ENCODE measurements around the gene ADAMTS14.
"Not testable (repeated sequence)": the region's sequence is repeated elsewhere in the genome, so short reads cannot be mapped to it uniquely, and the experiment has no call there.

The ADAMTS14 gene

GRCh38 chr10:70656489-70656888, 15.8 kb upstream of the ADAMTS14 start:
- H3K36me3 ChIP-seq (ENCODE audit: insufficient read depth, low read length) = no peaks in the 10 kb centered on the region
- TF ChIP-seq POLR2AphosphoS5 (IDR thresholded peaks at IDR 0.05; ENCODE audit: borderline replicate concordance, low read depth, low read length) (no peak), FOXP2 (optimal IDR thresholded peaks at IDR 0.05; ENCODE audit: control extremely low read depth, extremely low read length, insufficient read depth) (no peak), EZH2 (IDR thresholded peaks at IDR 0.05) (no peak)
- H3K27ac ChIP-seq = no peak overlapping the region
- no peak overlapping the region for H3K4me3 ChIP-seq
- no peak for DNase-seq (ENCODE audit: low read depth, low spot score)
- H3K9ac ChIP-seq (ENCODE audit: insufficient read length) = no peak overlapping the region
- H3K9me3 ChIP-seq (ENCODE audit: low read depth, low read length) = no peaks in the 10 kb centered on the region

- H3K36me3 ChIP-seq (ENCODE audit: insufficient read depth, low read length) = no peaks in the 10 kb centered on the region
- no peak overlapping the region for H3K4me3 ChIP-seq
- no peak for DNase-seq (ENCODE audit: low read depth, low spot score)
- H3K9ac ChIP-seq (ENCODE audit: insufficient read length) = no peak overlapping the region
- H3K27ac ChIP-seq = no peak overlapping the region
- no peaks in the 10 kb centered on the region for H3K9me3 ChIP-seq (ENCODE audit: low read depth, low read length)
- TF ChIP-seq EZH2 (IDR thresholded peaks at IDR 0.05) (no peak), POLR2AphosphoS5 (IDR thresholded peaks at IDR 0.05; ENCODE audit: borderline replicate concordance, low read depth, low read length) (no peak), FOXP2 (optimal IDR thresholded peaks at IDR 0.05; ENCODE audit: control extremely low read depth, extremely low read length, insufficient read depth) (no peak)
These were observed 15.3 kb upstream of the ADAMTS14 start for GRCh38 chr10:70657041-70657440.

DNA sequence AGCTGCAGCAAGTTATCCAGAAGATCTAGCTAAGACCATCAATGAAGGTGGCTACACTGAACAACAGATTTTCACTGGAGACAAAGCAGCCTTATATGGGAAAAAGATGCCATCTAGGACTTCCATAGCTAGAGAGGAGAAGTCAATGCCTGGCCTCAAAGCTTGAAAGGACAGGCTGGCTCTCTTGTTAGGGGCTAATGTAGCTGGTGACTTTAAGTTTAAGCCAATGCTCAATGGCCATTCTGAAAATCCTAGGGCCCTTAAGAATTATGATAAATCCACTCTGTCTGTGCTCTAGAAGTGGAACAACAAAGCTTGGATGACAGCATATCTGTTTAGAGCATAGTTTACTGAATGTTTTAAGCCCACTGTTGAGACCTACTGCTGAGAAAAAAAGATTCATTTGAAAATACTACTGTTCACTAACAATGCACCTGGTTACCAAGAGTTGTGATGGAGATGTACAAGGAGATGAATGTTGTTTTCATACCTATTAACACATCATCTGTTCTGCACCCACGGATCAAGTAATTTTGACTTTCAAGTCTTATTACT, 13.6 kb upstream of the ADAMTS14 start:
- no peaks in the 10 kb centered on the region for H3K36me3 ChIP-seq (ENCODE audit: insufficient read depth, low read length)
- H3K9me3 ChIP-seq (ENCODE audit: low read depth, low read length) = no peaks in the 10 kb centered on the region
- H3K9ac ChIP-seq (ENCODE audit: insufficient read length) = no peak overlapping the region
- no peak for TF ChIP-seq FOXP2 (optimal IDR thresholded peaks at IDR 0.05; ENCODE audit: control extremely low read depth, extremely low read length, insufficient read depth)
- TF ChIP-seq POLR2AphosphoS5 (IDR thresholded peaks at IDR 0.05; ENCODE audit: borderline replicate concordance, low read depth, low read length) = no peak
- no peak for TF ChIP-seq EZH2 (IDR thresholded peaks at IDR 0.05)
- H3K4me3 ChIP-seq = no peak overlapping the region
- H3K27ac ChIP-seq = no peak overlapping the region
- DNase-seq (ENCODE audit: low read depth, low spot score) = no peak

DNA sequence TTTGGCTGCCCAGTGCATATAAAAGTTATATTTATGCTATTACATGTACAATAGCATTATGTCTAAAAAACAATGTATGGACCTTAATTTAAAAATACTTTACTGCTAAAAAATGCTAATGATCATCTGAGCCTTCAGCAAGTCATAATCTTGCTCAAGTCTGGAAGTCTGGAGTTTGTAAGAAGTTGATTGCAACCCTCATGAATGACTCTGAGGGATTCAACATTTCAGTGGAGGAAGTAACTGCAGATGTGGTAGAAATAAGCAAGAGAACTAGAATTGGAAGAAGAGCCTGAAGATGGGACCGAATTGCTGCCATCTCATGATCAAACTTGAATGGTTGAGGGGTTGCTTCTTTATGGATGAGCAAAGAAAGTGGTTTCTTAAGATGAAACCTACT, 13.0 kb upstream of the ADAMTS14 start:
- H3K9me3 ChIP-seq (ENCODE audit: low read depth, low read length) = no peaks in the 10 kb centered on the region
- TF ChIP-seq POLR2AphosphoS5 (IDR thresholded peaks at IDR 0.05; ENCODE audit: borderline replicate concordance, low read depth, low read length) (no peak), EZH2 (IDR thresholded peaks at IDR 0.05) (no peak), FOXP2 (optimal IDR thresholded peaks at IDR 0.05; ENCODE audit: control extremely low read depth, extremely low read length, insufficient read depth) (no peak)
- H3K4me3 ChIP-seq = no peak overlapping the region
- no peak overlapping the region for H3K27ac ChIP-seq
- DNase-seq (ENCODE audit: low read depth, low spot score) = no peak
- no peak overlapping the region for H3K9ac ChIP-seq (ENCODE audit: insufficient read length)
- H3K36me3 ChIP-seq (ENCODE audit: insufficient read depth, low read length) = no peaks in the 10 kb centered on the region

DNA sequence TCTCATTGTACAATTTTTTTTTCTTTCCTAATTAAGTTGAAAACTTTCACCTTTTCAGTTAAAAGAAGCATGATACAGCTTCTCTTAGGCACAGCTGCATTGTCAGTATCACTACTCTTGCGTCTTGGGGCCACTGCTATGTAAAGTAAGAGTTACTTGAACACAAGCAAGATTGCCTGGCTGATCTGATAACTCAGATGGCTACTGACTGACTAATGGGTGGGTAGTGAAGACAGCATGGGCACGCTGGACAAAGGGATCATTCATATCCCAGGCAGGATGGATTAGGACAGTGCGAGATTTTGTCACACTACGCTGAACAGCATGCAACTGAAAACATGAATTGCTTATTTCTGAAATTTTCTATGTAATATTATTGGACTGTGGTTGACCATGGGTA, 11.6 kb upstream of the ADAMTS14 start:
- TF ChIP-seq POLR2AphosphoS5 (IDR thresholded peaks at IDR 0.05; ENCODE audit: borderline replicate concordance, low read depth, low read length) = no peak
- no peak for TF ChIP-seq EZH2 (IDR thresholded peaks at IDR 0.05)
- no peak for TF ChIP-seq FOXP2 (optimal IDR thresholded peaks at IDR 0.05; ENCODE audit: control extremely low read depth, extremely low read length, insufficient read depth)

GRCh38 chr10:70661623-70662361, 10.5 kb upstream of the ADAMTS14 start:
- Histone ChIP-seq H3K9me3 (ENCODE audit: low read depth, low read length) (no peaks in the 10 kb centered on the region), H3K27ac (no peak overlapping the region), H3K9ac (ENCODE audit: insufficient read length) (no peak overlapping the region), H3K36me3 (ENCODE audit: insufficient read depth, low read length) (no peaks in the 10 kb centered on the region), H3K4me3 (no peak overlapping the region)
- DNase-seq (ENCODE audit: low read depth, low spot score) = no peak
- TF ChIP-seq POLR2AphosphoS5 (IDR thresholded peaks at IDR 0.05; ENCODE audit: borderline replicate concordance, low read depth, low read length) (no peak), FOXP2 (optimal IDR thresholded peaks at IDR 0.05; ENCODE audit: control extremely low read depth, extremely low read length, insufficient read depth) (no peak), EZH2 (IDR thresholded peaks at IDR 0.05) (no peak)

More for the DNA sequence above, 11.6 kb upstream of the ADAMTS14 start:
- Histone ChIP-seq H3K4me3 (no peak overlapping the region), H3K27ac (no peak overlapping the region), H3K36me3 (ENCODE audit: insufficient read depth, low read length) (no peaks in the 10 kb centered on the region), H3K9me3 (ENCODE audit: low read depth, low read length) (no peaks in the 10 kb centered on the region), H3K9ac (ENCODE audit: insufficient read length) (no peak overlapping the region)
- no peak for DNase-seq (ENCODE audit: low read depth, low spot score)

GRCh38 chr10:70662362-70663220, 9.7 kb upstream of the ADAMTS14 start:
- Histone ChIP-seq H3K27ac (no peak overlapping the region), H3K36me3 (ENCODE audit: insufficient read depth, low read length) (no peaks in the 10 kb centered on the region), H3K9me3 (ENCODE audit: low read depth, low read length) (no peaks in the 10 kb centered on the region), H3K9ac (ENCODE audit: insufficient read length) (no peak overlapping the region), H3K4me3 (no peak overlapping the region)
- TF ChIP-seq FOXP2 (optimal IDR thresholded peaks at IDR 0.05; ENCODE audit: control extremely low read depth, extremely low read length, insufficient read depth) (no peak), EZH2 (IDR thresholded peaks at IDR 0.05) (no peak), POLR2AphosphoS5 (IDR thresholded peaks at IDR 0.05; ENCODE audit: borderline replicate concordance, low read depth, low read length) (no peak)
- DNase-seq (ENCODE audit: low read depth, low spot score) = no peak

GRCh38 chr10:70663458-70664409, 8.6 kb upstream of the ADAMTS14 start:
- not testable (repeated sequence) for DNase-seq (ENCODE audit: low read depth, low spot score); H3K36me3 ChIP-seq (ENCODE audit: insufficient read depth, low read length); H3K27ac ChIP-seq; H3K9me3 ChIP-seq (ENCODE audit: low read depth, low read length); H3K4me3 ChIP-seq; H3K9ac ChIP-seq (ENCODE audit: insufficient read length)
